ENCODE results near the gene LRRC28. TPM values are rescaled to one million over a fixed set of nuclear protein-coding genes. Genes with fewer than 3 reads are reported as not detected.

The LRRC28 gene
- total and polyA plus RNA-seq, 9 of the 15 experiments (the other 6 are each of a cell fraction or from before 2014, with no cell fraction given) = 5.5 to 17.4 (median 7.9) TPM

DNA sequence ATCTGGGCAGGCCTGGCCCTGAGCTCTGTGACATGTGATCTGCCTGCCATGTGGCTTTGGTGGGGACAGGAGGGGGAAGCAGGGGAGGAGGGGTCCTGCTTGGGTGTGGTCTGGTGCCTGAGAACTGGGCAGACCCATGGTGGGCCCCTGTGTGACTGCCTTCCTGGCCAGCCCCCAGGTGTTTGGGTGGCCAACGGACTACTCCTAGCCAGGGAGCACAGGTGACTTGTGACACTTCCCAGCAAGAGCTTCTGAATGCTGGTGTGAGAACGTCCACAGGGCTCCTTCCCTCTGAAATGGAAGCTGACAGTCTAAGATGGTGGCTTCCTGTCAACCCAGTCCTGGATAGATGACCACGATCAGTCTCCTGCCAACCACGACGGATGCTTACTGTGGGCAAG, 178.4 kb downstream of the LRRC28 start:
- Histone ChIP-seq H3K27me3 (ENCODE audit: control insufficient read depth in 2 of 2, insufficient read depth in 2 of 2, low read length in 2 of 2) (peaks cover 11 to 78% of the 10 kb centered on the region in 2 experiments; a peak in 4 of 5 replicates), H2AFZ (ENCODE audit: low read depth, low read length) (no peak overlapping the region), H3K36me3 (ENCODE audit: control insufficient read depth, insufficient read depth, low read length) (no peaks in the 10 kb centered on the region), H3K9me3 (replicated peaks; ENCODE audit: control insufficient read depth, insufficient read depth, low read depth, low read length) (no peaks in the 10 kb centered on the region), H3K9me1 (ENCODE audit: control insufficient read depth, insufficient read depth, low read length) (peaks cover 3% of the 10 kb centered on the region), H3K27ac (ENCODE audit: extremely low read depth, low read depth, low read length) (no peak overlapping the region), H3K79me2 (ENCODE audit: control insufficient read depth, insufficient read depth, low read length) (no peaks in the 10 kb centered on the region), H4K20me1 (replicated peaks; ENCODE audit: control insufficient read depth, insufficient read depth, low read length) (no peaks in the 10 kb centered on the region), H3K4me1 (replicated peaks in 1 of 2; ENCODE audit: control insufficient read depth in 2 of 2, insufficient read depth in 2 of 2, low read length in 2 of 2) (peaks cover 0 to 14% of the 10 kb centered on the region in 2 experiments; a peak in 3 of 5 replicates), H3K4me2 (ENCODE audit: insufficient read depth, low read length) (no peak overlapping the region), H3K9ac (ENCODE audit: insufficient read depth in 1 of 2, low read depth in 2 of 2, low read length in 2 of 2) (no peak overlapping the region), H3K4me3 (no peak overlapping the region)
- WGBS (ENCODE audit: insufficient coverage, low coverage, missing lambda C conversion rate) = 6% methylated on average over 4 of the region's 5 CpGs
- ATAC-seq (no peak), FAIRE-seq (no peak), DNase-seq (ENCODE audit: extremely low read depth in 1 of 4, low spot score in 3 of 4) (no peak)
- no TSS peak for BruUV-seq (replicated peaks)
- POLR2A ChIA-PET = interaction anchor here (0.8 kb wide), 1 partner anchor 132 kb away, joined by 3 read pairs; no protein-coding TSS in a partner anchor
- CTCF ChIA-PET (ENCODE audit: low intra/inter-chr PET ratio) = no interaction called here
- no peak for TF ChIP-seq NR2C1 (IDR thresholded peaks at IDR 0.05)
- no peak for TF ChIP-seq NR2C1 (tag; IDR thresholded peaks at IDR 0.05)
- TF ChIP-seq DLX4 (CRISPR knock-in tag; IDR thresholded peaks at IDR 0.05) = no peak
- no peak for TF ChIP-seq ZEB2 (IDR thresholded peaks at IDR 0.05)
- peak in 1 of 3 experiments; percentile 58 for TF ChIP-seq YY1 (IDR thresholded peaks at IDR 0.05; ENCODE audit: borderline replicate concordance in 1 of 3, control insufficient read depth in 1 of 3, extremely low read depth in 1 of 3, insufficient read depth in 3 of 3, insufficient read length in 1 of 3, insufficient replicate concordance in 2 of 3, low read depth in 1 of 3, low read length in 2 of 3)
- in situ Hi-C loops (cut with MboI) = no loop called here
- intact Hi-C loops (cut with micrococcal nuclease) = no loop called here

All from K562 (cell line).